GM12878 (cell line): ENCODE measurements around the gene LARGE1. TPM values are rescaled to one million over a fixed set of nuclear protein-coding genes. Genes with fewer than 3 reads are reported as not detected.

Source experiments
- ATAC-seq: fragments of 200-7000 bp; cut with Tn5 transposase; 3 replicates; pipeline ENCODE4 v1.9.1; 2020; ENCODE audit warnings: mild to moderate bottlenecking, moderate library complexity
- BruUV-seq: library from RNA; stranded (reverse); fragments of 400-500 nt; replicated peaks from 2 replicates; lab custom pipeline; 2021; lab: Mats Ljungman, UMichigan
- CTCF ChIA-PET: fragments of 300-600 bp; sonication (Branson Sonifier 250); formaldehyde crosslinking; extraction: SDS; loops from one replicate; lab custom pipeline; 2021; ENCODE audit warnings: inconsistent platforms; lab: Yijun Ruan, JAX
- POLR2A ChIA-PET: fragments of 350-600 bp; formaldehyde crosslinking; extraction: SDS; loops from one replicate; lab custom pipeline; 2021; ENCODE audit warnings: inconsistent platforms; lab: Charles Lee
- RAD21 ChIA-PET: fragments of 300-600 bp; sonication (Branson Sonifier 250); formaldehyde crosslinking; loops from one replicate; lab custom pipeline; 2023; ENCODE audit warnings: antibody characterized with exemption; ENCODE audit not compliant: unreplicated experiment; lab: Charles Lee
- SMC1A ChIA-PET: fragments of 300-600 bp; sonication (Branson Sonifier 250); formaldehyde crosslinking; loops from one replicate; lab custom pipeline; 2023; ENCODE audit not compliant: unreplicated experiment, uncharacterized antibody; lab: Charles Lee
- DNase-seq: peaks from one replicate; pipeline ENCODE4 v3.0.0-alpha.2; 2011; ENCODE audit warnings: low read depth, low spot score
- FAIRE-seq: peaks from 3 replicates; lab custom pipeline; 2011; peaks lifted over from hg19 to GRCh38; lab: Jason Lieb, UNC
- H2AFZ ChIP-seq: 2 replicates; pipeline ENCODE4 v1.6.0; 2011; ENCODE audit warnings: low read depth, low read length, control low read depth; ENCODE audit not compliant: control insufficient read depth
- H3K27ac ChIP-seq: 2 replicates; pipeline ENCODE4 v1.5.1; 2011; ENCODE audit warnings: control low read depth; ENCODE audit not compliant: control insufficient read depth, insufficient read depth
- H3K27me3 ChIP-seq, 2 experiments: replicated peaks in 1 of 2; 2 replicates each; pipeline versions ENCODE4 v1.6.0 to v1.6.1; 2011; ENCODE audit warnings: low read length in 1 of 2; ENCODE audit not compliant: control insufficient read depth in 2 of 2, insufficient read depth in 2 of 2
- H3K36me3 ChIP-seq, 2 experiments: 2 replicates each; pipeline ENCODE4 v1.5.1; 2011; ENCODE audit warnings: low read length in 1 of 2; ENCODE audit not compliant: control insufficient read depth in 2 of 2, insufficient read depth in 2 of 2
- H3K4me1 ChIP-seq: 2 replicates; pipeline ENCODE4 v1.6.1; 2011; ENCODE audit warnings: mild to moderate bottlenecking, low read length, moderate library complexity, mixed read lengths; ENCODE audit not compliant: control insufficient read depth, insufficient read depth
- H3K4me2 ChIP-seq: 2 replicates; pipeline ENCODE4 v1.6.0; 2011; ENCODE audit warnings: control low read depth; ENCODE audit not compliant: control insufficient read depth, insufficient read depth
- H3K4me3 ChIP-seq: fragments of 200-600 bp; sonication (generic); 2 replicates; pipeline ENCODE4 v1.5.1; 2016
- H3K79me2 ChIP-seq: 2 replicates; pipeline ENCODE4 v1.6.0; 2011; ENCODE audit warnings: low read length; ENCODE audit not compliant: control insufficient read depth, insufficient read depth
- H3K9ac ChIP-seq: 2 replicates; pipeline ENCODE4 v1.8.0; 2011; ENCODE audit warnings: low read length, control low read depth, mixed read lengths; ENCODE audit not compliant: control insufficient read depth, insufficient read depth
- H3K9me3 ChIP-seq: replicated peaks from 3 replicates; pipeline ENCODE4 v1.5.1; 2011; ENCODE audit warnings: mild to moderate bottlenecking, low read length; ENCODE audit not compliant: control insufficient read depth, insufficient read depth
- H4K20me1 ChIP-seq: 2 replicates; pipeline ENCODE4 v1.6.0; 2011; ENCODE audit not compliant: control insufficient read depth, insufficient read depth
- BACH1 ChIP-seq: fragments of 450-650 bp; IDR thresholded peaks from 2 replicates; pipeline ENCODE4 v1.6.1; 2017; ENCODE audit warnings: mild to moderate bottlenecking, borderline replicate concordance
- CBX5 ChIP-seq: sonication (generic); IDR thresholded peaks from 2 replicates; pipeline ENCODE4 v1.6.1; 2016; ENCODE audit warnings: low read depth, moderate library complexity, mild to moderate bottlenecking, inconsistent platforms
- E2F8 ChIP-seq: fragments of 450-650 bp; IDR thresholded peaks from 2 replicates; pipeline ENCODE4 v1.6.1; 2018; ENCODE audit warnings: mild to moderate bottlenecking, low read depth, moderate library complexity; ENCODE audit not compliant: partially characterized antibody
- FOS ChIP-seq: IDR thresholded peaks from 3 replicates; pipeline ENCODE4 v1.6.1; 2011; ENCODE audit warnings: borderline replicate concordance; ENCODE audit not compliant: insufficient read length; ENCODE audit errors: extremely low read depth
- HDGF ChIP-seq: fragments of 450-650 bp; IDR thresholded peaks from 2 replicates; pipeline ENCODE4 v1.6.1; 2016; ENCODE audit warnings: antibody characterized with exemption
- HSF1 ChIP-seq: fragments of 150-350 bp; IDR thresholded peaks from 2 replicates; pipeline ENCODE4 v1.6.1; 2014; ENCODE audit warnings: mild to moderate bottlenecking, low read depth, low read length
- MEF2B ChIP-seq: fragments of 450-650 bp; IDR thresholded peaks from 2 replicates; pipeline ENCODE4 v1.6.1; 2018; ENCODE audit warnings: mild to moderate bottlenecking, moderate library complexity; ENCODE audit not compliant: partially characterized antibody, poor library complexity, severe bottlenecking
- MTA2 ChIP-seq: fragments of 450-650 bp; IDR thresholded peaks from 2 replicates; pipeline ENCODE4 v1.6.1; 2016; ENCODE audit warnings: low read depth, mild to moderate bottlenecking, moderate library complexity
- NFYB ChIP-seq: IDR thresholded peaks from 2 replicates; pipeline ENCODE4 v1.6.1; 2011; ENCODE audit warnings: low read depth, mild to moderate bottlenecking, low read length, improper control_type of control experiment, moderate library complexity; ENCODE audit not compliant: insufficient read depth
- PML ChIP-seq: IDR thresholded peaks from 2 replicates; pipeline ENCODE4 v1.6.1; 2012; ENCODE audit warnings: low read length, inconsistent platforms
- POU2F2 ChIP-seq: IDR thresholded peaks from 3 replicates; pipeline ENCODE4 v1.6.1; 2011; ENCODE audit warnings: low read depth, mild to moderate bottlenecking, low read length, borderline replicate concordance
- SIX5 ChIP-seq: IDR thresholded peaks from 2 replicates; pipeline ENCODE4 v1.6.1; 2011; ENCODE audit warnings: mild to moderate bottlenecking, low read depth, low read length, moderate library complexity; ENCODE audit not compliant: severe bottlenecking
- SREBF1 ChIP-seq: IDR thresholded peaks from 2 replicates; pipeline ENCODE4 v1.6.1; 2012; ENCODE audit warnings: mild to moderate bottlenecking, low read length
- TARDBP ChIP-seq: IDR thresholded peaks from 2 replicates; pipeline ENCODE4 v1.6.1; 2016; ENCODE audit warnings: borderline replicate concordance
- TBL1XR1 ChIP-seq: IDR thresholded peaks from 2 replicates; pipeline ENCODE4 v1.6.1; 2012; ENCODE audit warnings: low read depth, low read length, improper control_type of control experiment
- USF2 ChIP-seq: IDR thresholded peaks from 2 replicates; pipeline ENCODE4 v1.6.1; 2011; ENCODE audit warnings: low read depth, low read length, improper control_type of control experiment, borderline replicate concordance
- YBX1 ChIP-seq: fragments of 450-650 bp; IDR thresholded peaks from 2 replicates; pipeline ENCODE4 v1.6.1; 2016; ENCODE audit warnings: antibody characterized with exemption
- ZNF217 ChIP-seq: fragments of 450-650 bp; IDR thresholded peaks from 2 replicates; pipeline ENCODE4 v1.6.1; 2017; ENCODE audit warnings: antibody characterized with exemption, mild to moderate bottlenecking
- ZNF274 ChIP-seq: IDR thresholded peaks from one replicate; pipeline ENCODE4 v1.8.0; 2011; ENCODE audit not compliant: insufficient read length, insufficient read depth
- WGBS: methylation state at CpG from one replicate; pipeline ENCODE4 v1.1.6; 2016; ENCODE audit warnings: low lambda C conversion rate; ENCODE audit not compliant: insufficient replicate concordance, insufficient coverage; ENCODE audit errors: missing lambda C conversion rate; 5-methylcytosine and 5-hydroxymethylcytosine counted together
- in situ Hi-C: fragments of 300-500 bp; cut with MboI; formaldehyde crosslinking; loops from 9 replicates; pipeline ENCODE4 v1.14.3; 2018; ENCODE audit warnings: mixed read lengths
- intact Hi-C: fragments of 100-400 bp; cut with micrococcal nuclease; formaldehyde crosslinking; loops from one replicate; pipeline ENCODE4 v1.14.2; 2022; ENCODE audit not compliant: unreplicated experiment
- polyA plus RNA-seq, 11 experiments: library from polyadenylated mRNA; depleted of rRNA in 4 of 11; unstranded in 6 of 11; stranded (reverse) in 5 of 11; fragments of >200 nt; fragmentation: Nextera tagmentation in 4 of 11; fragmentation: Illumina TruSeq in 1 of 11; extraction: Ambion mirVana in 4 of 11; extraction: Trizol in 1 of 11; gene quantifications; 1 replicate in 1 of 11; 2 replicates in 10 of 11; pipeline versions ENCODE4 v1.2.1 to v1.2.3, GENCODE V29; 2011 to 2016; ENCODE audit warnings: inconsistent platforms in 2 of 11, missing spikeins in 2 of 11, low read depth in 1 of 11
- total RNA-seq, 4 experiments: library from RNA; depleted of rRNA in 3 of 4; stranded (reverse); fragments of >200 nt in 3 of 4; fragmentation: Illumina TruSeq in 1 of 4; extraction: Trizol in 1 of 4; gene quantifications; 2 replicates each; pipeline versions ENCODE4 v1.2.1 to v1.2.3, GENCODE V29; 2013 to 2021
- TF ChIP-seq, protein P1 (sequence below): IDR thresholded peaks from 2 replicates; pipeline ENCODE4 v1.6.1; 2011; ENCODE audit warnings: borderline replicate concordance, low read depth, mild to moderate bottlenecking, moderate library complexity, mixed read lengths, low read length; ENCODE audit not compliant: insufficient read depth; ENCODE audit errors: extremely low read length

Gene LARGE1
- total and polyA plus RNA-seq, 10 of the 15 experiments (the other 5 are each of a cell fraction or from before 2014, with no cell fraction given), result 3.2 to 41.4 (median 17.3) TPM

DNA sequence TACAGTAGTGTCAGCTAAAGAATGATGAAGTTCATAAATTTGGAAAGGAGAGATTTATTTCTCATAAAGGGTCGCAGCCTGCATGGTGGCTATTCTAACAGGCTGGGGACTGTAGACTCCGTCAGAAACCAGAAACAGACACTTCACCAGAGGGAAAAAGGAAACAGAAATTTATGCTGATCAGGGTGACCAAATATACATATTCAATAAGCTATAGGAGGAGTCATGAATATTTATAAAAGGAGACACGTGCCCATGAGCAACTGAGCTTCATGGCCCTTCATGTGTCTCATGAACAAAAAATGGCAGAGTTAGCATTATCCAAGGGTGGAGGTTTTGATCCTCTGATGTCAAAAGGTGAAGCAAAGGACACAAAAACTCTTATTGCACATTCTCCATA lies 392.1 kb downstream of the LARGE1 start:
- DNase-seq, result no peak
- Histone ChIP-seq H4K20me1 (no peaks in the 10 kb centered on the region), H3K4me1 (peaks cover 10% of the 10 kb centered on the region; the same call in 1 of the 2 replicates), H3K4me3 (no peak overlapping the region)
- 34% methylated on average over 3 of the region's 3 CpGs for WGBS
- RAD21 ChIA-PET, result no interaction called here
- TF ChIP-seq SIX5, result no peak
- TF ChIP-seq TARDBP, result no peak
- TF ChIP-seq FOS, result no peak
- TF ChIP-seq NFYB, result no peak
- no peak for TF ChIP-seq TBL1XR1
- no peak for TF ChIP-seq MTA2
- no peak for TF ChIP-seq MEF2B
- no peak for TF ChIP-seq USF2
- no peak for TF ChIP-seq HSF1
- no peak for TF ChIP-seq SREBF1
- TF ChIP-seq POU2F2, result no peak
- no peak for TF ChIP-seq YBX1
- TF ChIP-seq ZNF274, result no peak
- no peak for TF ChIP-seq CBX5
- no peak for TF ChIP-seq E2F8
- TF ChIP-seq HDGF, result no peak
- TF ChIP-seq, protein P1, sequence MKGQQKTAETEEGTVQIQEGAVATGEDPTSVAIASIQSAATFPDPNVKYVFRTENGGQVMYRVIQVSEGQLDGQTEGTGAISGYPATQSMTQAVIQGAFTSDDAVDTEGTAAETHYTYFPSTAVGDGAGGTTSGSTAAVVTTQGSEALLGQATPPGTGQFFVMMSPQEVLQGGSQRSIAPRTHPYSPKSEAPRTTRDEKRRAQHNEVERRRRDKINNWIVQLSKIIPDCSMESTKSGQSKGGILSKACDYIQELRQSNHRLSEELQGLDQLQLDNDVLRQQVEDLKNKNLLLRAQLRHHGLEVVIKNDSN, result no peak
- no peak for TF ChIP-seq PML
- TF ChIP-seq BACH1, result no peak
- no peak for TF ChIP-seq ZNF217
- TF ChIP-seq, all 136 proteins: peak for 0
- BruUV-seq, result no TSS peak
- H3K9me3 ChIP-seq, result no peaks in the 10 kb centered on the region
- no peaks in the 10 kb centered on the region for H3K36me3 ChIP-seq
- no peak for FAIRE-seq
- ATAC-seq, result no peak
- no peaks in the 10 kb centered on the region for H3K27me3 ChIP-seq
- no peak overlapping the region for H3K9ac ChIP-seq
- ChIA-PET CTCF (interaction anchor here (0.7 to 1.1 kb wide), 2 partner anchors 10 to 51 kb away, joined by 3 to 6 read pairs; no protein-coding TSS in a partner anchor), POLR2A (no interaction called here), SMC1A (interaction anchor here (3.2 kb wide), 1 partner anchor 39 kb away, joined by 11 read pairs; no protein-coding TSS in a partner anchor)
- no peak overlapping the region for H3K4me2 ChIP-seq
- intact Hi-C loops, result no loop called here
- H3K79me2 ChIP-seq, result no peaks in the 10 kb centered on the region
- H3K27ac ChIP-seq, result no peak overlapping the region
- in situ Hi-C loops, result no loop called here
- H2AFZ ChIP-seq, result no peak overlapping the region
